SW480 (cell line): ENCODE data around the gene DNAH1.

Experiments
- DNase-seq: peaks from one replicate; pipeline ENCODE4 v3.0.0-alpha.2; 2016; ENCODE audit warnings: low spot score

Gene DNAH1

DNA sequence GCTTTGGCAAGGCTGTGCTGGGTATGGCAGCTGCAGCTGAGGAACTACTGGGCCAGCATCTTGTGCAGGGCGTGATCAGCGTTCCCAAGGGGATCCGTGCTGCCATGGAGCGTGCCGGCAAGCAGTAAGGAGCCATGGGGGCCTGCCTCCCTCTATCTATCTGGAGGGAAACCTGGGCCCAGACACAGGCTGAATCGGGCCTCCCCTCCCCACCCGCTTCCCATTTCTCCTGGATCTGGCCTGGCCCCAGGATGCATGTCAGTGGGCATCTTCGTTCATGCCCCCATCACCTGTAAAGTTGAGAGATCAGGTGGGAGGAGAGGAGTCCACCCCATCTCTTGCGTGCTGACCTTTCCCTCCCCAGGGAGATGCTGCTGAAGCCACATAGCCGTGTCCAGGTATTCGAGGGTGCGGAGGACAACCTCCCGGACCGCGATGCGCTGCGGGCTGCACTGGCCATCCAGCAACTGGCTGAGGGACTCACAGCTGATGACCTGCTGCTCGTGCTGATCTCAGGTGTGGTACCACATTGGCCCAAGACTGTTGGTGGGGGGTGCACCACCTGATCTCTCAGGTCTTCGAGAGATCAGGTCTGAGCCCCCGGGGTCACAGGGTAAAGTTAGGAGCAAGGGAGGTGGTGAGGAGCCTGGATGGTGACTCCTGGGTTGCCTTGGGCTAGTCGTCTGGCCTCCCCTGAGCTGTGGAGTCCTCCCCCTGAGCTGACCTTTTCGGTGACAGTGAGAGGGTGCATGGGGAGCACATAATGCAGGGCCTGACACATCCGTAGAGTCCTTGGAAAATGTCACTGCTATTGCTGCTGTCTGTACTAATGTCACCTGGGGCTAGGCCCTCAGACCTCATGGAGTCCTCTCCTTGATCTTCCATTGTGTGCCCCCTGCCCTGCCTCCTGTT lies 25.3 kb upstream of the DNAH1 start:
- no peak for DNase-seq

DNA sequence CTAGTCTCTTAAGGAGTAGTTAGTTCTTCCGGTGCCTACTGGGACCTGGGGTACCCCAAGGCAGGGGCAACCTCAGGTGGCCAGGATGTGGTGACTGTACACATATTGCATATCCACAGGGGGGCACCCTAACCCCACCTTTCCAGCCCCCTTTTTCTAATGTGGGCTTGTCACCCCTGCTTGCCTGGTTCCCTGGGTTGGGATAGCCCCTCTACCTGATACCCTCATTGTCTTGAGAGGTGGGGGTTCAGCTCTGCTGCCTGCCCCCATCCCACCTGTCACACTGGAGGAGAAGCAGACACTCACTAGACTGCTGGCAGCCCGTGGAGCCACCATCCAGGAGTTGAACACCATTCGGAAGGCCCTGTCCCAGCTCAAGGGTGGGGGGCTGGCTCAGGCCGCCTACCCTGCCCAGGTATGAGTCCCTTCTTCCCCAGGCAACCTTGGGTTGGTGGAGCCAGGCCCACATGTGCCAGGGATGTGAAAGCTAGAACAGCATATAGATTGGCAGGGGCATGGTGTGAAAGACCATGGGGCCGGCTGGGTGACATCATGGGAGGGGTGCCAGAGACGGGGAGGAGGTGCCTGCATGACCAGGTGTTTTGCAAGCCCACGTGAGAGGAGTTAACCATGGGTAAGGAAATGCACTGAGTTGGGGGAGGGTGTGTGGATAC lies 24.5 kb upstream of the DNAH1 start:
- no peak for DNase-seq

DNA sequence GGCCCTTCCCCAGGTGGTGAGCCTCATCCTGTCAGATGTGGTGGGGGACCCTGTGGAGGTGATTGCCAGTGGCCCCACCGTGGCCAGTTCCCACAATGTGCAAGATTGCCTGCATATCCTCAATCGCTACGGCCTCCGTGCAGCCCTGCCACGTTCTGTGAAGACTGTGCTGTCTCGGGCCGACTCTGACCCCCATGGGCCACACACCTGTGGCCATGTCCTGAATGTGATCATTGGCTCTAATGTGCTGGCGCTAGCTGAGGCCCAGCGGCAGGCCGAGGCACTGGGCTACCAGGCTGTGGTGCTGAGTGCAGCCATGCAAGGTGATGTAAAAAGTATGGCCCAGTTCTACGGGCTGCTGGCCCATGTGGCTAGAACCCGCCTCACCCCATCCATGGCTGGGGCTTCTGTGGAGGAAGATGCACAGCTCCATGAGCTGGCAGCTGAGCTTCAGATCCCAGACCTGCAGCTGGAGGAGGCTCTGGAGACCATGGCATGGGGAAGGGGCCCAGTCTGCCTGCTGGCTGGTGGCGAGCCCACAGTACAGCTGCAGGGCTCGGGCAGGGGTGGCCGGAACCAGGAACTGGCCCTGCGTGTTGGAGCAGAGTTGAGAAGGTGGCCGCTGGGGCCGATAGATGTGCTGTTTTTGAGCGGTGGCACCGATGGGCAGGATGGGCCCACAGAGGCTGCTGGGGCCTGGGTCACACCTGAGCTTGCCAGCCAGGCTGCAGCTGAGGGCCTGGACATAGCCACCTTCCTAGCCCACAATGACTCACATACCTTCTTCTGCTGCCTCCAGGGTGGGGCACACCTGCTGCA lies 23.7 kb upstream of the DNAH1 start:
- no peak for DNase-seq

DNA sequence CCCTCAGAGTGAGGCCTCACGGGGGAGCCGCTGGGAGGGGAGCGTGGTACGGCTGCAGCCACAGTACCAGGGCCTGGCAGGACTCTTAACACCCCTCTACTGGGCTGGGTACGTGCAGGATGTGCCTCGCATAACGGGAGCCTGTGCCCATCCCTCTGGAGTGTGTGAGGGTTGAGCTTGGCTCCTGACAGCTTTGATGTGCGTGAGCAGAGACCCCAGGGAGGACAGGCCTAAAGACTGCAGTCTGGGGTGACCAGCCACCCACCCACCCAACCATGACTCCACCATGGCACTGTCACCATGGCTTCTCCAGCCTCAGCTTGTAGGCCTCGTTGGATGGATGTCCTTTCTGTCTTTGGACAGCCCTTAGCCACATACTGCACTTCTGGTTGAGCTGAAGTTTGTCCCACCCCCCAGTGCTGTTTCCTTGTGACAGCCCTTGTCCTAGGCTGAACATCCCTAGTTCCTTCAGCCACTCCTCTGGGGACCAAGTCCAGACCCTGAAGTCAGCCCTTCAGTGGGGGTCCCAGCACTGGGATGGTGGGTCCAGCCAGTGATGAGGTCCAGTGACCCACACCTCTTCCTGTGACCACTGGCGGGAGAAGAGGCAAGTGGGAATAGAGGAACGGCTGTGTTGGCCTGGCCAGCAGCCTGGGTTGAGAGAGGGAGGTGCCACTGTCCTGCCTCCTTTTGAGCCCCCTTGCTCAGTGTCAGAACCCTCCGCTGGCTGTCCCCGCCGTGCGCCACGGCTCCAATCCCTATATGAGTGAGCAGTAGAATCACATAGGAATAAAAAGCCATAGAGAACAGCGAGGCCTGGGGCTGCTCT lies 22.4 kb upstream of the DNAH1 start:
- DNase-seq, result no peak

DNA sequence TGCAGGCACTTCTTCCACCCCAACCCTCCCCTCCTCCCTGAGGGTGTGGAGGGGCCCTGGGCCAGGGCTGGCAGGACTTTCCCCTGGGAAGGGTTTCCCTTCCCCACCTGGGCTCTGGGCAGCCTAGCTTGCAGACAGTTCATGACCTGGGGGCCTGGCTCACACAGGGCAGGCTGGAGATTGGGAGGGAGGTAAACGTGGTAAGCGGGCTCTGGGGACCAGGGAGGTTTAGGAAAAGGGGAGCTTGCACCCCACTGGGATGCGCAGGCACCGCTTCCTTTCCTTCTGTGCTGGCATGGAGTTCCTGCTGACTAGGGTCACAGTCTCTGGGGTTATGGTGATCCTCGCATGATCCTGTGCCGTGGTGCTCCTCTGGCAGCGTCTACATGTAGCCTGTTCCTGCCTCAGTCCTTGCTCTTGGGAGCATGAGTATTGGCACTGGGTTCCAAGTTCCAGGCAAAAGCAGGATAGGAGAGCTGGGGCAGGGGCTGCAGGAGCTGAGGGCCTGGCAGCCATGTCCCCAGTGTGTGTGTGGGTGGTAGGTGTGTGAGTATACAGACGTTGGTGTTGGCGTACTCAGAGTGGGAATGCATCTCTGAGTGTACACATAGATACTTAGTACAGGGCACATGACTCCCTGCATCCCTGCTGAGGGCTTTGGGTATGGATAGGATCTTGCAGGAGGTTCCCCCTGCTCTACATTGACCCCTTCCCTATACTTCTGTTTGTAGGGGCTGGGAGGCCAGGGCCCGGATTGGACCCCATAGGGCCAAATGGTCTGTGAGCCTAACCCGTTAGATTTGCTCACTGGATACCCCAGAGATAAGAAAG lies 21.6 kb upstream of the DNAH1 start:
- no peak for DNase-seq

DNA sequence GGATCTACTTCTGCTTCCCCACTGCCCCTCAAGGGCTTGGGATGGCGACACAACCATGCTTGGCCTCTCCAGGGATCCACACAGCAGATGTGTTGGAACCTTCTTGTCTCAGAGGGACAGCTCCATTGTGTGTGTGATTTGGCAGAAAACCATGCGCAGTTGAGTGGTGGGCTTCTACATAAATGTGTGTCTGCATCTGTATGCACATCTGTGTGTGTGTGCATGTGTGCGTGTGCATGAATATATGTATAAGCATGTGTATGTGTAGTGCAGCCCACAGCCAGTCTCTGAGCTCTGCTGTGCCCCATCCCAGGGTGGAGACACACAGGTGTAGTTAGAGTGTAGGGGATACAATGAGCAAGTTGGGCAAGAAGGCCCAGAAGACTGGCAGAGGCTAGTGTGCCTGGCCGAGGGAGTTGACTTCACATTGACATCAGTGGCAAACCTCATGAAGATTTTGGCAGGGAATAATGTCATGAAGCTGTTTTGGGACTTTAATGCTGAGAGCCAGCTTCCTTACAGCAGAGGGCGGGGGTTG lies 20.4 kb upstream of the DNAH1 start:
- DNase-seq, result no peak

DNA sequence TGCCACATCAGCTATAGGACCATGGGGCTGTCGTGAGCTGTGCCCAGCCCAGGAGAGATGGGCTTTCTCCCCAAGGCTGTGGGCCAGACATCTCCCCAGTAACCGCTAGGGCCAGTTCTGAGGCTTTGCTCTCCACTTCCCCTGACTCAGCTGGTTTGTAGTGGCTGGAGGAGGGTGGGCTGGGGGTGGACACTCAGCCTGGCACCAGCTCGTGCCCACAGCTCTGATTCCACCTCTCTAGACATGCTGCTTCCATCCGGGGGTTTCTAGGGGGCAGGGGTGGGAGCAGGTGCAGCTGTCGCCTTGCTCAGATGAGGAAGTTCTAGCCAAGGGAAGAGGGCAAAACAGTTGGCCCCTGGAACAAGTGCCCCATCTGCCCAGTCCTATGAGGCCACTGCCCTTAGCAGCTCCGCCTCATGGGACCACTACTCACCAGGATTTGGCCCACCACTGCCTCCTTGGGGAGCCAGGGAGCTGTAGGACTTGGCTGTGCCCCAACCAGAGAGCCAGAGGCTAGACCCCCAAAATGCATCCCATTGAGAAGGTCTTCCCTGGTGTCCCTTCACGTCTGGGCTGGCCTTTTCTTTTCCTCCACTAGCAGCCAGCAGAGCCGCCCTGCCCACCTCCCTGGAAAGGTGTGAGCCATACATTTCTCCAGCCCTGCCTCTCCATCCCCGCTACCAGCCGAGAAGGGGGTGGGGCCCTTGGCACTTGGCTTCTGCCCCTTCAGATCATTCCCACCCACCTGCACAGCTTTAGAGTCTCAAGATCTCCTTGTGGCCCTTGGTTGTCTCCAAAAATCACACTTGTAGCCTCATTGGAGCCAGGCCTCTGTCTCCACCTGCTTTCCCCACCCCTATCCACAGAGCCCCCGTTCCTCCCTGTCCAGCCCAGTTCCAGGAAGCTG lies 18.6 kb upstream of the DNAH1 start:
- no peak for DNase-seq

DNA sequence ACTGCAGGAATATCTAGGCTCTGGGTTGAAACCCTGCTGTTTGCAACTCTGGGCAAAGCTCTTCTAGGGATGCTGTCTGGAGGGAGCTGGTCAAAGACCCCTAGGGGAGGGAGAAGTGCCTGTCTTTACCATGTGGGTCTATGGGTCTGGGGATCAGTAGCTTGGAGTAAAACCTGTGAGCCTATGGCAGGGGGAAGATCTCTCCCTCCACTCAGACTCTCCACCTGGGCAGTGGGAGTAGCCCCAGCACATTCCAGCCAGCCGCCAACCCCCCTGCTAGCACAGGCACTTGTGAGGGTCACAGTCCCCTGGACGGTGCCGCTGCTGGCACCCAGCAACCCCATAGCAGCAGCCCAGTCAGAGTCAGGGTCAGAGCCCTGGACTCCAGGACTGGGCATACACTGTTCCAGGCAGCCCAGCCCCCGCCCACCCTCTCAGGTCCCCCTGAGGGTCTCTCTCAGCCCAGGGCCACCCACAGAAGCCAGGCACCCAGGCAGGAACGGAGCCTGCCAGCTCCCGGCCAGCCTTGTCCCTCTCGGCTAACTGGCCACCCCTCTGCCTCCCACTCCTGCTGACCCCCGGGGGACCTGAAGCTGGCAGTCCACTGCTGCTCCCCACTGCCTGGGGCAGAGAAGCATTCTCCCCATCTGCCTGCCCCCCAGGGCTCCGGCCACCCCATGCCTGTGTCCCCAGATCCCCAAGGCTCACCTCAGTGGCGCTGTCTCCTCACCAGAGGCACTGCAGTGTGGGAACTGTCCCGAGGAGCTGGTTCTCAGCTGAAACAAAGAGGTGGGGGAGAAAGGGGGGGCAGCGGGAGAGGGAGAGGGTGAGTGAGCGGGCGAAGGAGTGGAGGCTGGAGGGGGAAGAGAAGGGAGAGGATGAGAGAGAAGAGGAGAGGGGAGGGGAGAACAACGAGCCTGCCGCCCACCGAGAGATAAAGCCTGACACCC lies 17.7 kb upstream of the DNAH1 start:
- DNase-seq, result no peak

DNA sequence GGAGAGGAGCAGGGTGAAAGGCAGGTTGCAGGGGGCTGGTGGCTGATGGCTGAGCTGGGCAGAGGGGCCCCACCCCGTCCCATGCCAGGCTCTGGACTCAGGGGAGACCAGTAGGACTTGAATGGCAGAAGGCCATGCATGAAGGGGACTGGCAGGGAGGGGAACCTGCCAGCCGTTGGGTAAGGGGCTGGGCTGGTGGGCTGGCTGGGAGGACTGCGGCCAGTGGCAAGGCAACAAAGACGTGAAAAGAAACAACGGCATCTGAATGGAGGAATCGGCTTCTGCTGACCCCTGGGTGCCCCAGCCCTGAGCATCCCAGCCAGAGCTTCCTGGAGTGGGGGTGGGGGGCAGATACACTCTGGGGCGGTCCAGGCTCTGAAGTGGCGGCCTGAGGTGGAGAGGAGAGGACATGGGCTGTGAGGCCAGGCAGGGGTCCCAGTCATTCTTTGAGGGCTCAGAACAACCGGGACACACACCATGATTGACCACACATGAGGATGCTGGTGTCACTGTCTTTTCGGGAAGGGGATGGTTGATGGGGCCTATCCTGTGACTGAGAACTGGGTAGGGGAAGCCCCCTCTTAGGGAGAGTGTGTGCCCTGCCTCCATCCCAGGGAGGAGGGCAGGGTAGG lies 16.8 kb upstream of the DNAH1 start:
- DNase-seq, result no peak

DNA sequence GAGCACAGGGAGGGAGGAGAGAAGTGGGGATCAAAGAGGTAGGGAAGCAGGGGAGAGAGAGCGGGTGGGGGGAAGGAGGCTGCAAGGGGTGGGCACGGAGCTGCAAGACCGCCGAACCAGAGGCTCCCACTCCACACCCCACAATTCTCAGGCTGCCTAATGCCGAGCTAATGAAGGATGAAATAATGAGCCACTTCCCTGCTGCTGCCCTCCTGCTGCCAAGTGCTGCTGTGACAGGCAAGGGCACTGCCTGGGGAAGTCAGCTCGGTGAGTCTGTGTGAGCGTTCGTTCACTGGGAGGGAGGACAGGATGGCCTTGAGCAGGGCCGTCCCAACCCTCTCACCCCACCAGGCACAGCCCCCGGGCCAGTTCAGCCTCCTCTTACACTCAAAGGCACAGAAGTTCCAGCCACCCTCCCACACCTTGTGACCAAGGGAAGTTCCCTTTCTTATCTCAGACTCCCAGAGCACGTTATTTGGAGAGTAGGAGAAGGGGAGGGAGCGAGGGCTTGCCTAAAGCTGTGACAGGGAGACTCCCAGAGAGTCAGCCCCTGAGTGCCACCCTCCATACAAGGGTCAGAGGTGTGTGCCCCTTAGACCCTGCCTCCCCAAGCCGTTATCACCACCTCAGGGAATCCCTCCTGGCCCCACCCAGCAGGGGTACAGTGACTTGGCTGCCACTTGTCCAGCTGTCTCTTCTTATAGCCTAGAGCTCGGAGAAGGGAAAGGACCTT lies 16.1 kb upstream of the DNAH1 start:
- DNase-seq, result peak; percentile 56

DNA sequence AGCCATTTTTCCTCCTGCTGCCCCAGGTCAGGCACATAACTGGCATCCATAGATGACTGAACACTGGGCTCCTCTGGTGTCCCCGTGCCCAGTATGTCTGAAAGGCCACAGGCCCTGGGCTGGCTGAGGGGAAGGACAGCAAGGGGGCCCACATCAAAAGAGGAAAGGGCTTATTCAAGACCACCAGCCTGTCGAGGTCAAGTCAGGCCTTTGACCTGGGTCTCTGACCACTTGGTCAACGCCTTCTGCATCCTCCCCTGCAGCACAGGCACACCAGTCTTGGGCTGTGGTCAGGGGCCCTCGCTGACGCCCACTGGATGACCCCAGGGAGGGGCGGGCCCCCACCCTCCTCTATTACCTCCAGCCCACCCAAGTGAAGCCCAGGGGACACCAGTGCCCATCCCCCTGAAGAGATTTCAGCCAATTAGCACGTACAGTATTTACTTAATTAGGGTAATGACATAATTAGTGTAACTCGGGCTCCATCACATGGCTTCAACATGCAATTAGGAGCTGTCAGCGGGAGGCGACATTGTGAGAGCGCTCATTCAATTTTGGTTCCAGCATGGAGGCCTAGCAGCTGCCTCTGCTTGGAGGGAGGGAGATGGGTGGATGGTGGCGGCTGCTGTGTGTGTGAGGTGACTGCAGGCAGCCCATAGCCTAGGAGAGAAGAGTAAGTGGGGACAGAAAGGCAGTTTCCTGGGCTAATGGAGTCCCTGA lies 13.5 kb upstream of the DNAH1 start:
- DNase-seq, result no peak

DNA sequence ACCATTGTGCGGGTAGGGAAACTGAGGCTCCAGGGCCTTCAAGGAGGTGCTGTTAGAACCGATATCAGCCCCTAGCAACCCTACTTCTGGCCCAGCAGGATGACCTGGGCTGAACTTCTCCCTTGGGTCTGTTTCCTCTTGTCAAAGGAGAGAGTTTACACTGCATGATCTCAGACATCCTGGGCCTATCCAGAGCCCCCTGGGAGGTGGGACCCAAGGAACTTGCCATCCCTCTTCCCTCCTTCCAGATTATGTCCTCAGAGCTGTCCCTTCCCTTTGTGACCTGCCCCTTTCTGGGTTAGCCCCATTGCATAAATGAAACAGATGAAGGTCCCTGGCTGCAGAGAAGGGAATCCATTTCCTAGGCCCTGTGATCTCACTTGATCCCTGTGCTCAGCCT lies 12.3 kb upstream of the DNAH1 start:
- no peak for DNase-seq

DNA sequence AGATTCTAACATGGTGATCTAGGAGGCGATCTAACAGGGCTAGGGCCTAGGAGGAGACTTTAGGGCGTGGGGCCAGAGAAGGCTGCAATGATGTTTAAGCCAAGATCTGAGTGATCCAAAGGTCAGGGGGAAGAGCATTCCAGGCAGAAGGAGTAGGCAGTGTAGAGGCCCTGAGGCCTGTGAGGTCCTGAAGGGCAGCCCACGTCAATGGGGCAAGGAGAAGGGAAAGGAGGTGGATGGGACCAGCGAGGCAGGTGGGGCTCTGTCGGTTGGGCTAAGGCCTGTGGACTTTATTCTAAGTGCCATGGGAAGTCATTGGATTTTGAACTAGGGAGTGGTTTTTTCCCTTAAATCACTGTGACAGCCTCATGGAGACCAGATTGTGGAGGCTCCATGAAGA lies 10.2 kb upstream of the DNAH1 start:
- no peak for DNase-seq

DNA sequence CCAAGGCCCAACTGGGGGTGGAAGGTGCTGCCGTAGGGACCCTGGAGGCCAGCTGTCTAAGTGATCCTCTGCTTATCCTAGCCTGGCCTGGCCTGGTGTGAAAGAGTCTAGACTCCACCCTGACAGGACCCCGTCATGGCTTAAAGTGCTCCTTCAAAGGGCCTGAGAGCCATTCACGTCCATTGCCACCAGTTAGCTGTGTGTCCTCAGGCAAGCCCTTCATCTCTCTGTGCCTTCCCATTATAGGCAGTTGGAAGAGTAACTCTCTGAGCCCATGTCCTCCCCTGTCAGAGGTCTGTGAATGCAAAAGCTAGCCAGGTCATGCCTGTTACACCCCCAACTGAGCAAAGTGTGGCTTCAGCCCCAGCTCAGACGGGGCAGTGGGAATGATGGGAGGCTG lies 9.1 kb upstream of the DNAH1 start:
- DNase-seq, result no peak

DNA sequence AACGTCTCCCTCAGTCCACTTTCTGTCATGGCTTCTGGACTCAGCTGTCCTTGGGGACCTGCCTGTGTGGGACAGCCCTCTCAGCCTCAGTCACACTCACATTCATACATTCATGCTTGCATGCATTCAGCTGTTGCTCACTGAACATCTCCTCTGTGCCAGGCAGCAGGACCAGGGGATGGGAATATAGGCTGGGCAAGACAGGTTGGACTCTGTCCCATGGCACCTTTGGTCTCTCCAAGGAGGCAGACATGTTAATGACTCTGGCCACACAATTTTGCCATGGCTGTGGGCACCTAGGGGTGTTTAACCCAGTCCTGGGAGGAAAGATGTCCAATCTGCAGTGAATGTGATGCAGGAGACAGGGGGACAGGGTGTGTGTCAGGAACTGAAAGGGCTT lies 7.8 kb upstream of the DNAH1 start:
- no peak for DNase-seq

DNA sequence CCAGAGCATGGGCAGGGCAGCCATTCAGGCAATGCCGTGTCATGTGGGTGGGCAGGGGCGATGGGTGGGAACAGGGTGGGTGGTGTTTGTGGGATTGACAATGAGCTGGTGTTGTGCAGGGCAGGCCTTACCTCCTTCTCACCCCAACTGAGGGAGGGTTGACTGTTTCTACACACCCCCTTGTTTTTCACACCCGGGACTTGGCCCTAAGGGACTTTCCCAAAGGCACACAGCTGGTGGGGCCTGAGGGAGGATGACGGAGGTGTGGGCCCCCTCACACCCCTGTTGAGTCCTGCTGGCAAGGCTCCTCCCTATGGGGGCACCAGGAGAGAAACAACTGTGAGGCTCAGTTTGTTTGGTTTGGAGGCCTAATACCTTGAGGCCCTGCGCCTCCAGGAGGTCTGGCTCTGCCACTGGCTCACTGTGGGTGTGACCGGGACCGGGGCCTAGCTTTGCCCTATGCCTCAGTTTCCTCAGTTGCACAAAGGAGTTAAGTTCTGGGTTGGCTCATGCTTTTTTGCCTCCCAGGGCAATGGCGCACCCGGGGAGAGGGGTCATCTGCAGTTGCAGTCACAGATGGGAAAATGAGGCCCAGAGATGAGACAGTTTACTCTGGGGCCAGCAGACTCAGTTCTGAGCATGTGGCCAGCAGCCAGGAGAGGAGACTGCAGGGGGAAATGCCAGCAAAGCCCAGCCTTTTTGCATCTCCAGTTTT lies 5.1 kb upstream of the DNAH1 start:
- no peak for DNase-seq
